Naive thymus-derived CD4-positive, alpha-beta T cell (primary cell): ENCODE data around the gene SMAGP. TPM values are rescaled to one million over a fixed set of nuclear protein-coding genes. Genes with fewer than 3 reads are reported as not detected.

Experiments
- ATAC-seq: fragments of 150-1000 bp; cut with Tn5 transposase; 2 replicates; pipeline ENCODE4 v1.10.0; 2021; ENCODE audit warnings: mild to moderate bottlenecking, moderate library complexity
- CTCF ChIA-PET: fragments of 350-600 bp; sonication (Branson Sonifier 250); formaldehyde crosslinking; loops from one replicate; lab custom pipeline; 2021; ENCODE audit warnings: antibody characterized with exemption; lab: Charles Lee
- POLR2A ChIA-PET: fragments of 350-600 bp; sonication (Branson Sonifier 250); formaldehyde crosslinking; loops from one replicate; lab custom pipeline; 2021; ENCODE audit warnings: antibody characterized with exemption, inconsistent platforms; lab: Charles Lee
- DNase-seq, 9 donors: peaks; one replicate each; pipeline versions ENCODE4 v3.0.0 to v3.0.0-alpha.2; 2020 to 2022; ENCODE audit warnings: mixed read lengths in 1 of 9
- H3K27ac ChIP-seq: one replicate; pipeline ENCODE4 v1.7.0; 2013; ENCODE audit warnings: mild to moderate bottlenecking, low read depth, low read length, moderate library complexity
- H3K27me3 ChIP-seq, 2 donors: one replicate each; pipeline ENCODE4 v1.7.0; 2013; ENCODE audit warnings: low read length in 2 of 2, mild to moderate bottlenecking in 2 of 2, moderate library complexity in 2 of 2; ENCODE audit not compliant: control insufficient read depth in 2 of 2, insufficient read depth in 2 of 2
- H3K36me3 ChIP-seq, 3 experiments: 1 replicate in 2 of 3; 2 replicates in 1 of 3; pipeline ENCODE4 v1.7.0; 2013; ENCODE audit warnings: low read length in 3 of 3, mild to moderate bottlenecking in 3 of 3, moderate library complexity in 1 of 3; ENCODE audit not compliant: insufficient read depth in 3 of 3, control insufficient read depth in 2 of 3
- H3K4me1 ChIP-seq, 2 donors: one replicate each; pipeline ENCODE4 v1.7.0; 2013; ENCODE audit warnings: low read length in 2 of 2, mild to moderate bottlenecking in 2 of 2, moderate library complexity in 1 of 2; ENCODE audit not compliant: control insufficient read depth in 2 of 2, insufficient read depth in 2 of 2
- H3K4me3 ChIP-seq: 2 replicates; pipeline ENCODE4 v1.7.0; 2013; ENCODE audit warnings: mild to moderate bottlenecking, low read length
- H3K9me3 ChIP-seq, 3 experiments: 1 replicate in 2 of 3; 2 replicates in 1 of 3; pipeline ENCODE4 v1.7.0; 2013; ENCODE audit warnings: low read length in 3 of 3; ENCODE audit not compliant: control insufficient read depth in 2 of 3
- H3K27ac Mint-ChIP-seq, 9 donors: one replicate each; pipeline ENCODE4 v1.8.0; 2020 to 2022; ENCODE audit warnings: mixed read lengths in 9 of 9, mild to moderate bottlenecking in 8 of 9, moderate library complexity in 5 of 9, inconsistent platforms in 2 of 9
- H3K27me3 Mint-ChIP-seq, 5 donors: one replicate each; pipeline ENCODE4 v1.8.0; 2021 to 2022; ENCODE audit warnings: mixed read lengths in 5 of 5, mild to moderate bottlenecking in 1 of 5
- H3K36me3 Mint-ChIP-seq, 5 donors: one replicate each; pipeline ENCODE4 v1.8.0; 2020 to 2022; ENCODE audit warnings: mixed read lengths in 5 of 5, mild to moderate bottlenecking in 3 of 5, inconsistent platforms in 1 of 5
- H3K4me1 Mint-ChIP-seq, 7 donors: one replicate each; pipeline ENCODE4 v1.8.0; 2020 to 2022; ENCODE audit warnings: mixed read lengths in 7 of 7, mild to moderate bottlenecking in 3 of 7, inconsistent platforms in 1 of 7
- H3K4me3 Mint-ChIP-seq, 10 donors: one replicate each; pipeline ENCODE4 v1.8.0; 2020 to 2022; ENCODE audit warnings: mild to moderate bottlenecking in 10 of 10, mixed read lengths in 10 of 10, moderate library complexity in 6 of 10, inconsistent platforms in 2 of 10
- H3K9me3 Mint-ChIP-seq, 11 donors: one replicate each; pipeline ENCODE4 v1.8.0; 2020 to 2022; ENCODE audit warnings: mixed read lengths in 11 of 11, mild to moderate bottlenecking in 4 of 11, inconsistent platforms in 1 of 11, moderate library complexity in 1 of 11
- intact Hi-C, 2 donors: fragments of 100-400 bp; cut with micrococcal nuclease; formaldehyde crosslinking; loops; one replicate each; pipeline ENCODE4 v1.15.1; 2023
- polyA plus RNA-seq, 2 donors: library from polyadenylated mRNA; unstranded; fragments of 300-500 nt; fragmentation: Illumina TruSeq; gene quantifications; one replicate each; pipeline ENCODE4 v1.2.3, GENCODE V29; 2021
- total RNA-seq, 6 experiments: library from RNA in 5 of 6; stranded (reverse) in 5 of 6; gene quantifications; 1 replicate in 5 of 6; 2 replicates in 1 of 6; pipeline ENCODE4 v1.2.3 and lab custom pipeline; 2021 to 2026

The SMAGP gene
- total and polyA plus RNA-seq, 7 experiments from 2014 or later = 1.5 to 16.2 (median 7.0) TPM

DNA sequence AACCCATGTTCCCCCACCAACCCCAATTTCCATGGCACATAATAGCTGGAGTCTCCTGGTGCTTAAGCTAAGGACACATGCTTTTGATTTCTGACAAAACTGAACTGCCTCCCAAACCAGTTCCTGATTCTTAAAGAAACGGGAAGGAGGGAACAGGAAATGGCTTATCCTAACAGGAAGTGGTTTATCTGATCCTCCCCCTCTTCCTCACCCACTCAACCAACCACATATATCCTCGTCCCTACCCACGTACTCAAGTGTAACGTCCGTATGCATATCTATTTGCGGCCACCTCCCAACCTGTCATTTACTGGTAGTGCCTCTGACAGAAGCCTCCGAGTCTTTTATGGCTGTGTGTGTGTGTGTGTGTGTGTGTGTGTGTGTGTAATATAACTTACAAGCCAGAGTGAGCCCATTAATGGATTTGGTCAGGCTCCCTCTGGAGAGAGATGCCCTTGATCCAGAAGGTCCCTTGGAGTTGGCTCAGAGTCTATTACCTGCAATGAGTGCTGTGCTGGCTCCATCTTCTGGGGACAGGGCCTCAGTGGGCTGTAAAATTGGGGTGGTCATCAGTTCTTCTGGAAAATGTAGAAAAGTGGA, 23.9 kb downstream of the SMAGP start:
- Mint-ChIP-seq H3K4me3 (peak overlapping the region; percentile 0 to 86 (median 64)), H3K27ac (peak overlapping the region; percentile 83 to 95 (median 92)), H3K36me3 (peaks cover 7 to 24% (median 16%) of the 10 kb centered on the region in 5 donors), H3K9me3 (peaks cover 0 to 3% (median 0%) of the 10 kb centered on the region in 11 donors), H3K4me1 (peaks cover 41 to 82% (median 66%) of the 10 kb centered on the region in 7 donors), H3K27me3 (no peaks in the 10 kb centered on the region)
- H3K27ac ChIP-seq = peak overlapping the region; percentile 66
- POLR2A ChIA-PET = interaction anchor here (0.9 to 3.5 kb wide), 4 partner anchors 7 to 47 kb away, joined by 3 to 26 read pairs (median 10); partner anchors contain the start of genes DAZAP2 and POU6F1
- H3K9me3 ChIP-seq = no peaks in the 10 kb centered on the region
- CTCF ChIA-PET = no interaction called here
- peaks cover 2 to 22% (median 14%) of the 10 kb centered on the region in 3 experiments for H3K36me3 ChIP-seq
- ATAC-seq = peak; percentile 80
- peak overlapping the region; percentile 16 for H3K4me3 ChIP-seq
- DNase-seq = peak in 7 of 9 donors; percentile 41 to 73 (median 56)
- intact Hi-C loops = no loop called here
- H3K27me3 ChIP-seq = no peaks in the 10 kb centered on the region
- peaks cover 29 to 44% of the 10 kb centered on the region in 2 donors for H3K4me1 ChIP-seq

DNA sequence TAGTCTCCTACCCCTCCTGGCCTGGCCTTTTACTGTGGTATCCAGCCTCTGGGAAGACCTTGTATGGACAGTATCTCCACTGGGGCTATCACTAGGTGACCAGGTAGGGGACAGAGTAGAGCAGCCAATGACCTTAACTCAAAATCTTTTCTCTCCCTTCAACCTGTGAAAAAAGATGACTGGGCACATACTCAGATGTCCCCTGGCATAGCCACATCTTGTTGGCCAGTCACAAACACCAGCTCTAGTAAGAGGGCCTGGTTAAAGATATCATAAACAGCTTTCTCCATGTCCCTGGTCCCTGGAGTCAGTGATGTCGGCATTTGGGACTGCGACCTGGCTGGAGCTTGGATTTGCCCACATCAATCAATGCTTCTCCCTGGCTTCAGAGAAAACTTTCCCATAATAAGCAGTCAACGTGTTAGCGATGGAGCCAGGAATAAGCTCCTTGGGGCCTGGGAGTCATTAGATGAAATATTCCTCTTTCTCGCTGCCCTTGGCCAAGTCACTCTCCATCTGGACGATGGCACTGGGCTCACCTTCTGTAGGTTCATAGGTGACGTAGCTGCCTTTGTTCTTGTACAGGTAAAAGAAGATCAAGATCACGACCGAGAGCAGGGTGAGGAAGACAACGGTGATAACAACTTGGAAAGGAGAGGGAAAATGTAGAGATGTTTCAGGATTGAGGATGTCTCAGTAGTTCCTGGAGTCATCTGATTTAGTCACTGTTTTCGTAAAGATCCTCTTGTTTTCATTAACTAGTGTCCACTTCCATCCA, 24.6 kb downstream of the SMAGP start:
- H3K9me3 ChIP-seq = no peaks in the 10 kb centered on the region
- H3K4me3 ChIP-seq = no peak overlapping the region
- POLR2A ChIA-PET = interaction anchor here (0.6 to 3.2 kb wide), 2 partner anchors 23 to 27 kb away, joined by 3 to 17 read pairs; partner anchors contain the start of gene POU6F1
- Mint-ChIP-seq H3K4me1 (peaks cover 48 to 87% (median 70%) of the 10 kb centered on the region in 7 donors), H3K36me3 (peaks cover 7 to 31% (median 21%) of the 10 kb centered on the region in 5 donors), H3K4me3 (peak overlapping the region; percentile 22 to 72 (median 57)), H3K27me3 (no peaks in the 10 kb centered on the region), H3K27ac (peak overlapping the region; percentile 83 to 95 (median 92)), H3K9me3 (peaks cover 0 to 3% (median 0%) of the 10 kb centered on the region in 11 donors)
- peaks cover 35 to 51% of the 10 kb centered on the region in 2 donors for H3K4me1 ChIP-seq
- DNase-seq = peak in 1 of 9 donors; percentile 31
- peak overlapping the region; percentile 66 for H3K27ac ChIP-seq
- H3K36me3 ChIP-seq = peaks cover 8 to 29% (median 19%) of the 10 kb centered on the region in 3 experiments
- intact Hi-C loops = no loop called here
- no peaks in the 10 kb centered on the region for H3K27me3 ChIP-seq
- ATAC-seq = no peak
- CTCF ChIA-PET = interaction anchor here (1.6 kb wide), 1 partner anchor 95 kb away, joined by 5 read pairs; no protein-coding TSS in a partner anchor

DNA sequence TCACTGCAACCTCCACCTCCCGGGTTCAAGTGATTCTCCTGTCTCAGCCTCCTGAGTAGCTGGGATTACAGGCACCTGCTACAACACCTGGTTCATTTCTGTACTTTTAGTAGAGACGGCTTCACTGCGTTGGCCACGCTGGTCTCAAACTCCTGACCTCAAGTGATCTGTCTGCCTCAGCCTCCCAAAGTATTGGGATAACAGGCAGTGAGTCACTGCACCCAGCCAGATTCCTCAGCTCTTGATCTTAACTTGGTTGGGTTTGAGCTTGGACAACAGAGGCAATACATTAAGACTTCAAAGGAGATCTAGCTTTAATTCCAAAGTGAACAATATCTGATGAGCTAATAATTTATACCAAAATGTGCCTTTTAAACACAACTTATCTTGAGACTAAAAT, 25.9 kb downstream of the SMAGP start:
- H3K36me3 ChIP-seq = peaks cover 14 to 38% (median 25%) of the 10 kb centered on the region in 3 experiments
- DNase-seq (no peak), ATAC-seq (no peak)
- Mint-ChIP-seq H3K9me3 (peaks cover 0 to 4% (median 0%) of the 10 kb centered on the region in 11 donors), H3K27ac (peak overlapping the region; percentile 17 to 92 (median 48)), H3K27me3 (no peaks in the 10 kb centered on the region), H3K4me1 (peaks cover 57 to 89% (median 77%) of the 10 kb centered on the region in 7 donors), H3K4me3 (peak overlapping the region in 2 of 10 donors; percentile 22 to 23), H3K36me3 (peaks cover 11 to 36% (median 27%) of the 10 kb centered on the region in 5 donors)
- peak overlapping the region; percentile 43 for H3K27ac ChIP-seq
- ChIA-PET CTCF (interaction anchor here (0.6 to 1.6 kb wide), 3 partner anchors 96 to 728 kb away, joined by 3 to 5 read pairs (median 4); no protein-coding TSS in a partner anchor), POLR2A (interaction anchor here (0.6 to 1.5 kb wide), 4 partner anchors 26 to 218 kb away, joined by 3 to 8 read pairs (median 4); partner anchors contain the start of genes POU6F1 and SLC11A2)
- intact Hi-C loops = no loop called here
- H3K4me3 ChIP-seq = no peak overlapping the region
- H3K4me1 ChIP-seq = peaks cover 46 to 60% of the 10 kb centered on the region in 2 donors
- H3K27me3 ChIP-seq = no peaks in the 10 kb centered on the region
- H3K9me3 ChIP-seq = no peaks in the 10 kb centered on the region

DNA sequence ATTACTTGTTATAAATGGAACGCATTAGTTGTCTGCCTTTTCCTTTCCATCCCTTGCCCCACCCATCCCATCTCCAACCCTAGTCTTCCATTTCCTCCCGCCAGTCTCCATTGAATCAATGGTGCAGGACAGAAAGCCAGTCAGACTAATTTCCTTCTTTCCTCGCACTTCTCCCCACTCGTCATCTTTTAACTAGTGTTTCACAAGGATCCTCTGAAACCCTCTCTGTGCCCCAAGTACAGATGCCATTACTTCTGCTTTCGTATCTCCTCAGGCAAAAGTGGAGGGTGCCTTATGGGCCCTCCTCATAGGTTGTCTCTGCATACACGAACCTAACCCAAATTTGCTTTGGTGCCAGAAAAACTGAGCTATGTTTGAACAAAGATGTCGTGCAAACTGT, 27.3 kb downstream of the SMAGP start:
- ATAC-seq (no peak), DNase-seq (no peak)
- H3K27ac ChIP-seq = peak overlapping the region; percentile 25
- peaks cover 56 to 83% (median 73%) of the 10 kb centered on the region in 7 donors for H3K4me1 Mint-ChIP-seq
- H3K9me3 Mint-ChIP-seq = peaks cover 0 to 4% (median 0%) of the 10 kb centered on the region in 11 donors
- H3K27me3 ChIP-seq = no peaks in the 10 kb centered on the region
- intact Hi-C loops = no loop called here
- H3K4me3 ChIP-seq = no peak overlapping the region
- H3K27me3 Mint-ChIP-seq = peaks cover 0 to 3% (median 0%) of the 10 kb centered on the region in 5 donors
- POLR2A ChIA-PET = interaction anchor here (0.6 to 3.4 kb wide), 9 partner anchors 10 to 211 kb away, joined by 3 to 9 read pairs (median 3); partner anchors contain the start of gene POU6F1
- H3K9me3 ChIP-seq = no peaks in the 10 kb centered on the region
- peak overlapping the region; percentile 23 to 99 (median 54) for H3K27ac Mint-ChIP-seq
- H3K4me3 Mint-ChIP-seq = peak overlapping the region; percentile 2 to 97 (median 34)
- H3K36me3 Mint-ChIP-seq = peaks cover 11 to 38% (median 34%) of the 10 kb centered on the region in 5 donors
- peaks cover 43 to 52% of the 10 kb centered on the region in 2 donors for H3K4me1 ChIP-seq
- peaks cover 14 to 44% (median 25%) of the 10 kb centered on the region in 3 experiments for H3K36me3 ChIP-seq
- CTCF ChIA-PET = interaction anchor here (1.2 kb wide), 1 partner anchor 98 kb away, joined by 4 read pairs; no protein-coding TSS in a partner anchor

DNA sequence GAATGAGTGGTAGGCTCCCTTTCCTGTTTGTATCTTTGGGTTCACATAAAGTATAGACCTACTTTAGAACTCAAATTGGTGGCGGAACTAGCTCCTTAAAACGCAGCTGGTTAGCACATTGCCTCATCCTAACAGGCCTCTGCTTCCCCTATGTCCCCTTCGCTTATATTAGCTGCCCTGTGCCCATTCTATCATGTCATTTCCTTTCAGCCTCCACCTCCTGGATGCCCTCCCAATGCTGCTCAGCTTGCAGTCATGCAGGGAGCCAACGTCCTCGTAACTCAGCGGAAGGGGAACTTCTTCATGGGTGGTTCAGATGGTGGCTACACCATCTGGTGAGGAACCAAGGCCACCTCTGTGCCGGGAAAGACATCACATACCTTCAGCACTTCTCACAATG, 28.1 kb downstream of the SMAGP start:
- Histone ChIP-seq H3K36me3 (peaks cover 14 to 44% (median 25%) of the 10 kb centered on the region in 3 experiments), H3K4me1 (peaks cover 36 to 45% of the 10 kb centered on the region in 2 donors), H3K27ac (peak overlapping the region; percentile 25), H3K9me3 (no peaks in the 10 kb centered on the region), H3K27me3 (no peaks in the 10 kb centered on the region), H3K4me3 (no peak overlapping the region)
- ChIA-PET POLR2A (interaction anchor here (0.9 to 7.4 kb wide), 7 partner anchors 9 to 99 kb away, joined by 3 to 128 read pairs (median 5); partner anchors contain the start of gene POU6F1), CTCF (interaction anchor here (1.0 to 2.8 kb wide), 3 partner anchors 21 to 99 kb away, joined by 3 to 14 read pairs (median 4); no protein-coding TSS in a partner anchor)
- ATAC-seq = no peak
- peaks cover 0 to 3% (median 0%) of the 10 kb centered on the region in 5 donors for H3K27me3 Mint-ChIP-seq
- peak overlapping the region; percentile 26 to 97 (median 51) for H3K4me3 Mint-ChIP-seq
- peaks cover 0 to 4% (median 0%) of the 10 kb centered on the region in 11 donors for H3K9me3 Mint-ChIP-seq
- H3K27ac Mint-ChIP-seq = peak overlapping the region; percentile 23 to 99 (median 65)
- peaks cover 52 to 77% (median 68%) of the 10 kb centered on the region in 7 donors for H3K4me1 Mint-ChIP-seq
- intact Hi-C loops = no loop called here
- no peak for DNase-seq
- H3K36me3 Mint-ChIP-seq = peaks cover 11 to 38% (median 34%) of the 10 kb centered on the region in 5 donors
